ENCODE data around the gene TRIO. TPM values are rescaled to one million over a fixed set of nuclear protein-coding genes. Genes with fewer than 3 reads are reported as not detected.

Gene TRIO
- total RNA-seq, 1 donor from 2014 or later, result 148 TPM

GRCh38 chr5:14401639-14402038 is 258.5 kb downstream of the TRIO start:
- intact Hi-C loops (cut with DNase I), result no loop called here

GRCh38 chr5:14402424-14402823 is 259.3 kb downstream of the TRIO start:
- H3K36me3 ChIP-seq, result peaks cover 70% of the 10 kb centered on the region
- intact Hi-C loops (cut with DNase I), result no loop called here
- no peak for DNase-seq

More at GRCh38 chr5:14401639-14402038, 258.5 kb downstream of the TRIO start:
- H3K36me3 ChIP-seq, result peaks cover 70% of the 10 kb centered on the region
- no peak overlapping the region for H3K4me3 ChIP-seq
- ATAC-seq (no peak), DNase-seq (no peak)
- no peak overlapping the region for H3K27ac ChIP-seq
- H3K4me1 ChIP-seq, result peaks cover 9% of the 10 kb centered on the region
- H3K9me3 ChIP-seq, result no peaks in the 10 kb centered on the region
- H3K27me3 ChIP-seq (ENCODE audit: low read depth), result no peaks in the 10 kb centered on the region
- TF ChIP-seq CTCF (IDR thresholded peaks at IDR 0.05), result no peak

GRCh38 chr5:14404780-14405179 is 261.6 kb downstream of the TRIO start:
- H3K27ac ChIP-seq, result no peak overlapping the region
- H3K27me3 ChIP-seq (ENCODE audit: low read depth), result no peaks in the 10 kb centered on the region
- H3K4me1 ChIP-seq, result no peaks in the 10 kb centered on the region
- DNase-seq (no peak), ATAC-seq (no peak)
- H3K36me3 ChIP-seq, result peaks cover 79% of the 10 kb centered on the region
- TF ChIP-seq CTCF (IDR thresholded peaks at IDR 0.05), result no peak
- H3K4me3 ChIP-seq, result no peak overlapping the region
- intact Hi-C loops (cut with DNase I), result no loop called here
- H3K9me3 ChIP-seq, result no peaks in the 10 kb centered on the region

More at GRCh38 chr5:14402424-14402823, 259.3 kb downstream of the TRIO start:
- no peak overlapping the region for H3K4me3 ChIP-seq
- peaks cover 2% of the 10 kb centered on the region for H3K4me1 ChIP-seq
- no peak overlapping the region for H3K27ac ChIP-seq
- H3K9me3 ChIP-seq, result no peaks in the 10 kb centered on the region
- no peaks in the 10 kb centered on the region for H3K27me3 ChIP-seq (ENCODE audit: low read depth)
- no peak for TF ChIP-seq CTCF (IDR thresholded peaks at IDR 0.05)
- ATAC-seq, result no peak

GRCh38 chr5:14405267-14405666 is 262.1 kb downstream of the TRIO start:
- no peak for DNase-seq

GRCh38 chr5:14405706-14406553 is 262.8 kb downstream of the TRIO start:
- DNase-seq (no peak), ATAC-seq (no peak)
- Histone ChIP-seq H3K27me3 (ENCODE audit: low read depth) (no peaks in the 10 kb centered on the region), H3K4me1 (no peaks in the 10 kb centered on the region), H3K9me3 (no peaks in the 10 kb centered on the region), H3K27ac (no peak overlapping the region), H3K4me3 (no peak overlapping the region), H3K36me3 (peaks cover 79% of the 10 kb centered on the region)
- intact Hi-C loops (cut with DNase I), result no loop called here
- no peak for TF ChIP-seq CTCF (IDR thresholded peaks at IDR 0.05)

More at GRCh38 chr5:14405267-14405666, 262.1 kb downstream of the TRIO start:
- H3K4me1 ChIP-seq, result no peaks in the 10 kb centered on the region
- peaks cover 79% of the 10 kb centered on the region for H3K36me3 ChIP-seq
- no peak overlapping the region for H3K4me3 ChIP-seq
- peak in 1 of 2 donors; percentile 34 for ATAC-seq
- no peaks in the 10 kb centered on the region for H3K9me3 ChIP-seq
- H3K27ac ChIP-seq, result no peak overlapping the region
- no peak for TF ChIP-seq CTCF (IDR thresholded peaks at IDR 0.05)
- H3K27me3 ChIP-seq (ENCODE audit: low read depth), result no peaks in the 10 kb centered on the region
- intact Hi-C loops (cut with DNase I), result no loop called here
